Fibroblast of the conjunctiva (primary cell): Measurements from ENCODE around the gene GPER1.
"Not testable (repeated sequence)": the region's sequence is repeated elsewhere in the genome, so short reads cannot be mapped to it uniquely, and the experiment has no call there.

Experiments
- DNase-seq: peaks from one replicate; pipeline ENCODE4 v3.0.0-alpha.2; 2010; ENCODE audit warnings: low read depth

GPER1 gene

DNA sequence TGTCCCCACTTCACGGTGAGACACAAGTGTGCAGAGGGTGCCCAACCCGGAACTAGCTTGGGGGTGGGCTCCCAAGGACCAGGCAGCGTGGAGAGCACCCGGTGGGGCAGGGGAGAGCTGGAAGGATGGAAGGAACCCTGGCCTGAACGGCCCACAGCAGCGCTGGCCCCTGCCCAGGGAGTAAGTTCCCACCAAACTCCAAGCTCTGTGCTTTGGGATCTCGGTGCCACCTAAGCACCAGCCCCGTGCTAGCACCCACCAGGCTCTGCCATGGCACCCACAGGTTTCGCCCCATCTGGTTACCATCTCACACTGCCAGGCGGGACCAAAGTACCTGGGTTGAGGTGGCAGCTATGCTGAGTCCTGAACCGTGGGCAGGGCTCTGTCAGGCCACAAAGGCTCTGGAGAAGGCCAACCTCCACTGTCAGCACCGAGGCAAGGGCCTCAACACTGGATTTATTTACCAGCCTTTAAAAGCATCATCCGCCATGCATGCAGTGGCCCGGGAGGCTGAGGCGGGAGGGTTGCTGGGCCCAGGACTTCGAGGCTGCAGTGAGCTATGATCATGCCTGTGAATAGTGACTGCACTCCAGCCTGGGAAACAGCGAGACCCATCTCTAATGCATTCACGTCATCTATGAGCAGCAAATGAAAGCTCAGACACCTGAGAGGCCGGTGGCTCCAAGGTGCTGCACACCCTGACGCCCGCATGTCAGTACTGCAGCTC, 16.0 kb downstream of the GPER1 start:
- DNase-seq = no peak

DNA sequence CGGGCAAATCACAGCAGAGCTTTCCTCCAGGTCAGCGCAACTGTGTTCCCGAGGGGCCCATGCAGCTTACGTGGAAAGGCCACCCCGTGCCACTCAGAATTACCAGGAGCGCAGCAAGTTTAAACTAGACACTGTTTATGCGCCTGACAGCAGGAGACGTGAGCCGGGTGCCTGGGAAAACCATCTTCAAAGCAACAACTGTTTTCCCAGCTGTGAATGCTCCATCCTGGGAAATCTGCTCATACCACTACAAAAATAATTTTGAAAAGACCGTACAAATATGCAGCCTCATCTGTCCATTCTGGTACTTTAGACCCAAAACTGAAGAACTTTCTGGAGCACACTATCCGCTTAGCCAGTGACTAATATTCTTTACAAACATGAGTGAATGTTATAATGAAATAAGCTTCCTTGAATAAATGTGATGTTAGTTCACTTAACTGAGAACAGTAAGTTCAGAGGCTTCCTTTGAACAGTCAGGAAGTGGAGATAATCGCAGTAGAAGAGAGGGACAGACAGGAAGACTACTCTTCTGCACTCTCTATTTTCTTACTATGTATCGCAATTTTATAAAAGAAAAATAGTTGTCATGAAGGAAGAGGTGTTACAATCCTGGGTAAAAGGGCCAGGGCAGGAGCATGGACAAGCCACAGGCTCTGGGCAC, 16.7 kb downstream of the GPER1 start:
- no peak for DNase-seq

GRCh38 chr7:1105189-1105588, 17.3 kb downstream of the GPER1 start:
- no peak for DNase-seq

DNA sequence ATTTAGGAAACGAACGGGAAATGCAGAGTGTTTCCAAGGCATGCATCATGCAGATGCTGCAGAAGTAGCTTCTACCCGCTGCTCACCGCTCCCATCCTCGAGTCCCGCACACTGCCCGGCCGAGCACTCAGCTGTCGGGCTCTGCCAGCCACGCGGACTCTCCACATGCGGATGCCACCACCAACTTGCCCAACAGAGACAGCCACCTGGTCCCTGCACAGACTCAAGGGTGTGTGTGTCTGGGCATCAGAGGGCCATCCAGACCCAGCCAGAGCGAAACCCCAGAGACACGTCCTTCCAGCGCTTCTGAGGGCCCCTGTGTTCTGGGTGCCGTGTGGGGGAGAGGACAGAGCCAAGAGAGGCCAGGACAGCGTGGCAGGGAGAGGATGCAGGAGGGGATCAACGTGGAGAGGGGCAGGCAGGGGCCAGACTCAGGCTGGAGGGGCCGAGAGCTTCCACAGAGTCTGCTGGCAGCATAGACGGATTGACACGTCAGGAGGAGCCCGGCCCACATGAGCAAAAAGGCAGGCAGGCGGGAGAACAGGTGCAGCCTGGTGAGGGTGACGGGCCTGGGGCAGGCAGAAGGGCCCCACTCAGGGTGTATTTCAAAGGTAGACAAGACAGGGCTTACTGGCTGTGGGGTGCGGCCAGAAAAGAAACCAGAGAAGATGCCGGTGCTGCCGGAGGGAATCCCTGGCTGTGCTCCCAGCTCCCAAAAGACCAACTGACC, 18.3 kb downstream of the GPER1 start:
- DNase-seq = no peak

DNA sequence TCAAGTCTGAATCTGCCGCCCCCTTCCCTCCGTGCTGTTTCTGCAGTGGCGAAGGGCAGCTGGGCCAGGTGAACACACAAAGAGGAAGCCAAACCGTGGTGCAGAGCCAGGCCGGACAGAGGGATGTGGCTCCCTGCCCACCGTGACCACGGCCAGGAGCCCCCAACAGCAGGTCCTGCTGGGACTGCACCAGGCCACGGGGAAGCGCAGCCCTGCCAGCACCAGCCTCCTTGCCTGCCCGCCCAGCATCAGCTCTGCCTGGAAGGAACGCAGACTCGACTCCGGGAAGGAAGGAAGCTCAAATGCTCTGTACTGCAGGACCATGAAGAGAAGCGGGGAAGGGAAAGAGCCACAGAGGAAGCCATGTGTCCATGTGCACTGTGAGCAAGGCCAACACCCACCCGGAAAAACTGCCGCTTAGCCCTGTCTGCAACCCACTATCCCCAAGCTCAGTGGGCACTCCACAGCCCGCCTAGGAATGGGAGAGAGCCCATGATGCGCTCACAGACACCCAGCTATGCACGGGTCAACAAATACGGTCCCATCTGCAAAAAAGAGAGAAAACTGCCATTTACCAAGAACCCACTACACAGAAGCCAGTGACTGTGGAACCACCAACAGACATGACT, 19.0 kb downstream of the GPER1 start:
- no peak for DNase-seq

- no peak for DNase-seq
These were observed 20.5 kb downstream of the GPER1 start for GRCh38 chr7:1108264-1108920.

- DNase-seq = no peak
These were observed 21.8 kb downstream of the GPER1 start for GRCh38 chr7:1109581-1110310.

GRCh38 chr7:1110358-1110757, 22.4 kb downstream of the GPER1 start:
- DNase-seq = no peak

GRCh38 chr7:1111156-1111555, 23.2 kb downstream of the GPER1 start:
- no peak for DNase-seq

DNA sequence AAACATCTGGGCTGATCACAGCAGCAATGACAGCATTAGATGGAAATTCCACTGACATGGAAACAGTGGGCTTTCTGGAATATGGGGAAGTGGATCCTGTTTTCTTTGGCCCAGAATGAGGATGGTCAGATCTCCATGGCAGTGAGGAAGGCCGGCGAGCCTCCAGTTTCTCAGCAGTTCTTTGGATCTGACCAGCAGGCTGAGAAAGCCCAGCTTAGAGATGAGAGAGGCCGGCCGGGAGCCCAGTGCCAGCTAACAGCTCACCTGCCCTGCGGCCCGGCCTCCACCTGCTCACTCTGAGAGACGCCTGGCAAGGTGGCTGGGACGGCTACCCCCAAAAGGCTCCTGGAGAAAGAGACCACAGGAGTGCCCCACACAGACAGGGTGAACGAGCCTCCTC, 24.2 kb downstream of the GPER1 start:
- no peak for DNase-seq

- DNase-seq = no peak
These were observed 25.0 kb downstream of the GPER1 start for GRCh38 chr7:1112625-1113547.

- DNase-seq = no peak
These were observed 25.6 kb downstream of the GPER1 start for GRCh38 chr7:1113548-1113885.

GRCh38 chr7:1114088-1114487, 26.2 kb downstream of the GPER1 start:
- DNase-seq = no peak

DNA sequence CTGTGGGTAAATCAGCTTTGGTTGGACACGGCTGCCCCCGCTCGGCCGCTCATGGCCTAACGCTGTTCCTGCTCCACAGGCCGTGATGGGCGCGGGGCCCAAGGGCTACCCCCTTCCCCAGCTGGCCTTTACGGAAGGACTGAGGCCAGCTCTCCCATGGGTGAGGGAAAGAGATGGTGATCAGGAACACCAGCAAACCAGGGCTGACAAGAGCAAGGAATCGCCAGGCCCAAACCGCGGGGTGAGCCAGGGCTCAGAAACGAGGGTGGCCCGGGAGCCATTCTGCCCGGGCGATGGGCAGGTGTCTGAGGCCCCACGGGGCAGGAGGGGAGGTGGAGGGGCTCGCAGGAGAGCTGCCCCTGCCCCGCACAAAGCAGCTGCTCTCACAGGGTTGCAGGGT, 26.6 kb downstream of the GPER1 start:
- no peak for DNase-seq

DNA sequence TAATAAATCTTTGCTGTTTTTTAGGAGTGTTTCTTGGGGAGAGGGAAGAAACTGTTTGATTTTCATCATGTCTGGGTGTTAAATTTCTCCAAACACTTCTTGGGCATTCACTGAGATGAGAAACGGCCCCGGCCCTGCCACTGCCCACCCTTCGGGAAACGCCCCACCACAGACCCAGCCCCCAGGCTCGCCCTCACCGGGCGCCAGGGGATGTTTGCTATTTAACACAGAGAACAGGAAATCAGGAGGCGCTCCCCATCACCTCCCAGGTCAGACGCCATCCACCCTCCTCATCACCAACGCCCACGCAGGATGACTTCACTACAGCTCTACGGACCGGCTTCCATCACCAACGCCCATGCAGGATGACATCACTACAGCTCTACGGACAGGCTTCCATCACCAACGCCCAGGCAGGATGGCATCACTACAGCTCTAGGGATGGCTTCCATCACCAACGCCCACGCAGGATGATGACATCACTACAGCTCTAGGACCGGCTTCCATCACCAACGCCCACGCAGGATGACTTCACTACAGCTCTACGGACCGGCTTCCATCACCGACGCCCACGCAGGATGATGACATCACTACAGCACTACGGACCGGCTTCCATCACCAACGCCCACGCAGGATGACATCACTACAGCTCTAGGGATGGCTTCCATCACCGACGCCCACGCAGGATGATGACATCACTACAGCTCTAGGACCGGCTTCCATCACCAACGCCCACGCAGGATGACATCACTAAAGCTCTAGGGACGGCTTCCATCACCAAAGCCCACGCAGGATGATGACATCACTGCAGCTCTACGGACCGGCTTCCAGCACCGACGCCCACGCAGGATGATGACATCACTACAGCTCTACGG, 27.5 kb downstream of the GPER1 start:
- not testable (repeated sequence) for DNase-seq

DNA sequence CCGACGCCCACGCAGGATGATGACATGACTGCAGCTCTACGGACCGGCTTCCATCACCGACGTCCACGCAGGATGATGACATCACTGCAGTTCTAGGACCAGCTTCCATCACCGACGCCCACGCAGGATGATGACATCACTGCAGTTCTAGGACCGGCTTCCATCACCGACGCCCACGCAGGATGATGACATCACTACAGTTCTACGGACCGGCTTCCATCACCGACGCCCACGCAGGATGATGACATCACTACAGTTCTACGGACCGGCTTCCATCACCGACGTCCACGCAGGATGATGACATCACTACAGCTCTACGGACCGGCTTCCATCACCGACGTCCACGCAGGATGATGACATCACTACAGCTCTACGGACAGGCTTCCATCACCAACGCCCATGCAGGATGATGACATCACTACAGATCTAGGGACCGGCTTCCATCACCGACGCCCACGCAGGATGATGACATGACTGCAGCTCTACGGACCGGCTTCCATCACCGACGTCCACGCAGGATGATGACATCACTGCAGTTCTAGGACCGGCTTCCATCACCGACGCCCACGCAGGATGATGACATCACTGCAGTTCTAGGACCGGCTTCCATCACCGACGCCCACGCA, 28.6 kb downstream of the GPER1 start:
- DNase-seq = not testable (repeated sequence)

DNA sequence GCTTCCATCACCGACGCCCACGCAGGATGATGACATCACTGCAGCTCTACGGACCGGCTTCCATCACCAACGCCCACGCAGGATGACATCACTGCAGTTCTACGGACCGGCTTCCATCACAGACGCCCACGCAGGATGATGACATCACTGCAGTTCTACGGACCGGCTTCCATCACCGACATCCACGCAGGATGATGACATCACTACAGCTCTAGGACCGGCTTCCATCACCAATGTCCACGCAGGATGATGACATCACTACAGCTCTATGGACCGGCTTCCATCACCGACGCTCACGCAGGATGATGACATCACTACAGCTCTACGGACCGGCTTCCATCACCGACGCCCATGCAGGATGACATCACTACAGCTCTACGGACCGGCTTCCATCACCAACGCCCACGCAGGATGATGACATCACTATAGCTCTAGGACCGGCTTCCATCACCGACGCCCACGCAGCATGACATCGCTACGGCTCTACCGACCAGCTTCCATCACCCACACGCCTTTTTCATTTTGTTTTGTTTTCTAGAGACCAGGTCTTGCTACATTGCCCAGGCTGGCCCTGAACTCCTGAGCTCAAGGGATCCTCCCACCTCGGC, 29.5 kb downstream of the GPER1 start:
- DNase-seq = no peak

DNA sequence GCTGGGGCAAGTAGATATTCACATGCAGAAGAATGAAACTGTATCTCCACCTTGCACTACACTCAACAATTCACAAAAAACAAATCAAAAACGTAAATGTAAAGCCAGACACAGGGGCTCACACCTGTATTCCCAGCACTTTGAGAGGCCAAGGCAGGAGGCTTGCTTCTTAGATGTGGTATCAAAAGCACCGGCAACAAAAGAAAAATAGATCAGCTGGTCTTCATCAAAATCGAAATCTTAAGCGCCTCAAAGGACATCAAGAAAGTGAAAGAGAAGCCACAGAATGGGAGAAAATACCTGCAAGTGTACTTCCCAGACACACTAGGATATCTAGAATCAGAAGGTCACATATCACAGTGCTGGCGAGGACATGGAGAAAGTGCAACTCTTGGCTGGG, 31.3 kb downstream of the GPER1 start:
- DNase-seq = no peak

DNA sequence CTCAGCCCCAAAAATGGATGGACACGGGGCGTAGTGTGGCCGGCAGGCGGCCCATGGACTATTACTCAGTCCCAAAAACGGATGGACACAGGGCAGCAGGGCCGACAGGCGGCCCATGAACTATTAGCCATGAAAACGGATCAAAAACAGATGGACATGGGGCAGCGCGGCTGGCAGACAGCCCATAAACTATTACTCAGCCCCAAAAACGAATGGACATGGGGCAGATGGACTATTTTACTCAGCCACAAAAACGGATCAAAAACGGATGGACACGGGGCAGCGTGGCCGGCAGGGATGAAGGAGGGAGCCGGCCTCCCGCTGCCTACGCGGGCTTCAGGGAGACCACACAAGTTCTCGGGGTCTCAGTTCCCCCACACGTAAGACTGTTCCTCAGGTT, 32.9 kb downstream of the GPER1 start:
- DNase-seq = no peak
